Measurements from ENCODE around the gene NFKBIA.

The NFKBIA gene

GRCh38 chr14:35394326-35395013, 10.1 kb downstream of the NFKBIA start:
- DNase-seq (ENCODE audit: low spot score) = no peak
- TF ChIP-seq, protein P1, sequence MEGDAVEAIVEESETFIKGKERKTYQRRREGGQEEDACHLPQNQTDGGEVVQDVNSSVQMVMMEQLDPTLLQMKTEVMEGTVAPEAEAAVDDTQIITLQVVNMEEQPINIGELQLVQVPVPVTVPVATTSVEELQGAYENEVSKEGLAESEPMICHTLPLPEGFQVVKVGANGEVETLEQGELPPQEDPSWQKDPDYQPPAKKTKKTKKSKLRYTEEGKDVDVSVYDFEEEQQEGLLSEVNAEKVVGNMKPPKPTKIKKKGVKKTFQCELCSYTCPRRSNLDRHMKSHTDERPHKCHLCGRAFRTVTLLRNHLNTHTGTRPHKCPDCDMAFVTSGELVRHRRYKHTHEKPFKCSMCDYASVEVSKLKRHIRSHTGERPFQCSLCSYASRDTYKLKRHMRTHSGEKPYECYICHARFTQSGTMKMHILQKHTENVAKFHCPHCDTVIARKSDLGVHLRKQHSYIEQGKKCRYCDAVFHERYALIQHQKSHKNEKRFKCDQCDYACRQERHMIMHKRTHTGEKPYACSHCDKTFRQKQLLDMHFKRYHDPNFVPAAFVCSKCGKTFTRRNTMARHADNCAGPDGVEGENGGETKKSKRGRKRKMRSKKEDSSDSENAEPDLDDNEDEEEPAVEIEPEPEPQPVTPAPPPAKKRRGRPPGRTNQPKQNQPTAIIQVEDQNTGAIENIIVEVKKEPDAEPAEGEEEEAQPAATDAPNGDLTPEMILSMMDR (IDR thresholded peaks at IDR 0.05; ENCODE audit: extremely low read depth, missing control alignments) = no peak

DNA sequence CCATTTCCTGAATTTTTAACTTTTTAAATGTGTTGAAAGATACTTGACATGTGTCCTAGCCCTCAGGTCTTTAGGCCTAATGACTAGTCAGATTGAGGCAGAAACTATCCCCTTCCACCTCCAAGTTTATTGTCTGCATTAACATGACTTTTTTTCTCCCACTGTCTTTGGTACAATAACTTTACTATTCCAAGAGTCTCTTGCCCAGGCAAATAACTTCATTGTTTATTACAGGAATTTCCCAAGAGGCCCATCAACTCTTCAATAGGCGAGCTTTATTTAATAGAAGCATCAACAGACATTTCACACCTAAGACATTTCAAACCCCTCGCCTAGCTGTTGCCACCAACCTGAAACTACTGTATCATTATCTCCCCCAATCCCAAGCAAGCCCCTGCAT, 10.7 kb downstream of the NFKBIA start:
- TF ChIP-seq, protein P1 (IDR thresholded peaks at IDR 0.05; ENCODE audit: extremely low read depth, missing control alignments) = no peak
- DNase-seq (ENCODE audit: low spot score) = no peak

DNA sequence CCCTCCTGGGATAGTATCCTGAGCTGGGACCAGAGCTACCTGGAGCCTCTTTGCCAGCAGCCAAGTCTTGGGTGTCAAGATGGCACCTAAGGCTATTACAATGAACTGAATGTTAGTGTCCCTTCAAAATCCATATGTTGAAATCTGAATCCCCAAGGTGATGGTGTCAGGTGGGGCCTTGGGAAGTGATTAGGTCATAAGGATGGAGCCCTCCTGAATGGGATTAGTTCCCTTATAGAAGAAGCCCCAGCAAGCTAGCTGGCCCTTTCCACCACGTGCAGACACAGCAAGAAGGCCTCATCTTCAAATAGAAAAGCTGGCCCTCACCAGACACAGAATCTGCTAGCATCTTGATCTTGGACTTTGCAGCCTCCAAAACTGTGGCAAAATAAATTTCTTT, 12.4 kb downstream of the NFKBIA start:
- DNase-seq (ENCODE audit: low spot score) = no peak
- TF ChIP-seq, protein P1 (IDR thresholded peaks at IDR 0.05; ENCODE audit: extremely low read depth, missing control alignments) = no peak

- TF ChIP-seq, protein P1 (IDR thresholded peaks at IDR 0.05; ENCODE audit: extremely low read depth, missing control alignments) = no peak
Observed at GRCh38 chr14:35391388-35391710, 13.2 kb downstream of the NFKBIA start.

DNA sequence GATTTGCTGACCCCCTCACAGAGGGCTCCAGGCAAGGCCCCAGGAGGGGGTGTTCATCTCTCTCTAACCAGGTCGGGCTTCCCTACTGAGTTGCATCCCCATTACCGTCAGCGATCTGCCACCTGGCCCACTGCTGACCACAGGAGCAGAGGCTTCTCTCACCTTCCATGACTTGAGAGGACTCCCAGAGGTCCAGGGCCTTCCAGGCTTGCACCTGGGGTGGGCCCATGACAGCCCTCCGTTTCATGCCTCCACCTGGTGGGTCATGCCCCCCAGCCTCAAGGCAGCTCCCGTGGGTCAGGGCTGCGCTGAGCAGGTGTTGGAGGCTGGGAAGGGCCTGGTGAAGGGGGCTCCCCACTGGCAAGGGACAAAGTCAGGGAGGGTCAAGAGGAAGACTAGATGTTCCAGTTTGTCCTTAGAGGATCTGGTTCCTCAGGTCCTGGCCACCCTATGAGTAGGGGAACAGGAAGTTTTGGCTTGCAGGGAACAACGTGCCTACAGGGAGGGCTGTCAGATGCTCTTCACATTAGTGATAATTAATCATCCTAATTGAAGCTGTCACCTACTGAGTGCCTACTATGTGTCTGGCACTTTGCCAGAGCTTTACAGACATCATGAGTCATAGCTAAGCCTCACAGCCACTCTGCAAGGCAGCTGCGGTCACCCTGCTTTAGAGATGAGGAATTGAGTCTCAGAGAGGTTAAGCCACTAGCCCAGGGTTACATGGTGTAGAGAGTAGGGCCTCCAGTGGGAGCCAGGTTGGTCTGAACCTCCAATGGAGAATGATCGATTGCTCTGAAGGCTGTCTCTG, 13.8 kb downstream of the NFKBIA start:
- TF ChIP-seq, protein P1 (IDR thresholded peaks at IDR 0.05; ENCODE audit: extremely low read depth, missing control alignments) = no peak
- no peak for DNase-seq (ENCODE audit: low spot score)

More at GRCh38 chr14:35391388-35391710, 13.2 kb downstream of the NFKBIA start:
- no peak for DNase-seq (ENCODE audit: low spot score)

- TF ChIP-seq, protein P1 (IDR thresholded peaks at IDR 0.05; ENCODE audit: extremely low read depth, missing control alignments) = no peak
Observed at GRCh38 chr14:35389315-35389667, 15.3 kb downstream of the NFKBIA start.

GRCh38 chr14:35388656-35389314, 15.8 kb downstream of the NFKBIA start:
- no peak for DNase-seq (ENCODE audit: low spot score)
- TF ChIP-seq, protein P1 (IDR thresholded peaks at IDR 0.05; ENCODE audit: extremely low read depth, missing control alignments) = no peak

More at GRCh38 chr14:35389315-35389667, 15.3 kb downstream of the NFKBIA start:
- DNase-seq (ENCODE audit: low spot score) = no peak

Data from GM20000 (cell line).